Prostate gland (tissue), 2 donors: ENCODE results near the gene LAIR1. TPM values are rescaled to one million over a fixed set of nuclear protein-coding genes. Genes with fewer than 3 reads are reported as not detected.

ENCODE experiments used
- DNase-seq: peaks from one replicate; pipeline ENCODE4 v3.0.0-alpha.2; 2019; ENCODE audit warnings: low spot score
- H3K27ac ChIP-seq, 2 donors: fragments of 200-600 bp; sonication (generic); 2 replicates each; pipeline ENCODE4 v1.5.1; 2017 to 2019
- H3K27me3 ChIP-seq: fragments of 200-600 bp; sonication (generic); replicated peaks from 2 replicates; pipeline ENCODE4 v1.5.1; 2019; ENCODE audit not compliant: insufficient read depth
- H3K36me3 ChIP-seq, 2 donors: fragments of 200-600 bp; sonication (generic); 1 replicate in 1 of 2; 2 replicates in 1 of 2; pipeline versions ENCODE4 v1.5.1 to v1.8.1; 2017 to 2019
- H3K4me1 ChIP-seq: fragments of 200-600 bp; sonication (generic); replicated peaks from 2 replicates; pipeline ENCODE4 v1.5.1; 2019
- H3K4me3 ChIP-seq, 2 donors: fragments of 200-600 bp; sonication (generic); 2 replicates each; pipeline ENCODE4 v1.5.1; 2017 to 2019
- H3K9me3 ChIP-seq: fragments of 200-600 bp; sonication (generic); 2 replicates; pipeline ENCODE4 v1.5.1; 2017
- POLR2A ChIP-seq: fragments of 450-650 bp; IDR thresholded peaks from one replicate; pipeline ENCODE4 v1.6.1; 2016; ENCODE audit warnings: antibody characterized with exemption, mild to moderate bottlenecking
- POLR2AphosphoS5 ChIP-seq: sonication (generic); formaldehyde crosslinking; IDR thresholded peaks from one replicate; pipeline ENCODE4 v1.6.1; 2017; ENCODE audit warnings: antibody characterized with exemption
- WGBS: methylation state at CpG from one replicate; pipeline ENCODE4 v1.1.5; 2018; 5-methylcytosine and 5-hydroxymethylcytosine counted together
- intact Hi-C: fragments of 100-400 bp; cut with DNase I; formaldehyde crosslinking; loops from one replicate; pipeline ENCODE4 v1.14.2; 2022
- total RNA-seq, 2 donors: library from RNA; depleted of rRNA; stranded (reverse); fragments of >200 nt; gene quantifications; one replicate each; pipeline ENCODE4 v1.1.0, GENCODE V29; 2016
- TF ChIP-seq, protein P1 (sequence below), 4 experiments: fragments of 200-600 bp in 2 of 4; fragments of 450-650 bp in 2 of 4; sonication (generic) in 2 of 4; IDR thresholded peaks; 1 replicate in 3 of 4; 2 replicates in 1 of 4; pipeline ENCODE4 v1.5.1; 2016 to 2019; ENCODE audit warnings: antibody characterized with exemption in 4 of 4, mild to moderate bottlenecking in 2 of 4, moderate library complexity in 2 of 4

LAIR1 gene
- total RNA-seq, 2 donors from 2014 or later, result 7.2 to 19.7 TPM

GRCh38 chr19:54395685-54396084 is 31.0 kb upstream of the LAIR1 start:
- peaks cover 6% of the 10 kb centered on the region for H3K27me3 ChIP-seq
- intact Hi-C loops, result no loop called here
- DNase-seq, result no peak
- TF ChIP-seq, protein P1, sequence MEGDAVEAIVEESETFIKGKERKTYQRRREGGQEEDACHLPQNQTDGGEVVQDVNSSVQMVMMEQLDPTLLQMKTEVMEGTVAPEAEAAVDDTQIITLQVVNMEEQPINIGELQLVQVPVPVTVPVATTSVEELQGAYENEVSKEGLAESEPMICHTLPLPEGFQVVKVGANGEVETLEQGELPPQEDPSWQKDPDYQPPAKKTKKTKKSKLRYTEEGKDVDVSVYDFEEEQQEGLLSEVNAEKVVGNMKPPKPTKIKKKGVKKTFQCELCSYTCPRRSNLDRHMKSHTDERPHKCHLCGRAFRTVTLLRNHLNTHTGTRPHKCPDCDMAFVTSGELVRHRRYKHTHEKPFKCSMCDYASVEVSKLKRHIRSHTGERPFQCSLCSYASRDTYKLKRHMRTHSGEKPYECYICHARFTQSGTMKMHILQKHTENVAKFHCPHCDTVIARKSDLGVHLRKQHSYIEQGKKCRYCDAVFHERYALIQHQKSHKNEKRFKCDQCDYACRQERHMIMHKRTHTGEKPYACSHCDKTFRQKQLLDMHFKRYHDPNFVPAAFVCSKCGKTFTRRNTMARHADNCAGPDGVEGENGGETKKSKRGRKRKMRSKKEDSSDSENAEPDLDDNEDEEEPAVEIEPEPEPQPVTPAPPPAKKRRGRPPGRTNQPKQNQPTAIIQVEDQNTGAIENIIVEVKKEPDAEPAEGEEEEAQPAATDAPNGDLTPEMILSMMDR (IDR thresholded peaks at IDR 0.05), result no peak
- TF ChIP-seq POLR2AphosphoS5 (no peak), POLR2A (no peak)
- WGBS, result 80% methylated on average over 8 of the region's 8 CpGs
- H3K9me3 ChIP-seq, result no peaks in the 10 kb centered on the region
- H3K4me3 ChIP-seq, result no peak overlapping the region
- H3K27ac ChIP-seq, result no peak overlapping the region
- no peaks in the 10 kb centered on the region for H3K4me1 ChIP-seq
- no peaks in the 10 kb centered on the region for H3K36me3 ChIP-seq

- Histone ChIP-seq H3K36me3 (no peaks in the 10 kb centered on the region), H3K4me1 (no peaks in the 10 kb centered on the region), H3K27ac (no peak overlapping the region), H3K27me3 (peaks cover 6% of the 10 kb centered on the region), H3K9me3 (no peaks in the 10 kb centered on the region), H3K4me3 (no peak overlapping the region)
- DNase-seq, result no peak
- intact Hi-C loops, result no loop called here
- TF ChIP-seq, protein P1 (IDR thresholded peaks at IDR 0.05), result no peak
- TF ChIP-seq POLR2AphosphoS5 (no peak), POLR2A (no peak)
- 76% methylated on average over 16 of the region's 16 CpGs for WGBS
Observed at GRCh38 chr19:54393381-54393780, 28.6 kb upstream of the LAIR1 start.

- no peaks in the 10 kb centered on the region for H3K36me3 ChIP-seq
- H3K4me1 ChIP-seq, result no peaks in the 10 kb centered on the region
- no peak for DNase-seq
- intact Hi-C loops, result no loop called here
- no peak overlapping the region for H3K27ac ChIP-seq
- H3K4me3 ChIP-seq, result no peak overlapping the region
- H3K9me3 ChIP-seq, result no peaks in the 10 kb centered on the region
- H3K27me3 ChIP-seq, result peaks cover 6% of the 10 kb centered on the region
- TF ChIP-seq POLR2A (no peak), POLR2AphosphoS5 (no peak)
- TF ChIP-seq, protein P1 (IDR thresholded peaks at IDR 0.05), result no peak
- WGBS, result 64% methylated on average over 5 of the region's 5 CpGs
Observed at GRCh38 chr19:54392105-54392504, 27.4 kb upstream of the LAIR1 start.

GRCh38 chr19:54391589-54392061 is 26.9 kb upstream of the LAIR1 start:
- no peaks in the 10 kb centered on the region for H3K9me3 ChIP-seq
- H3K4me3 ChIP-seq, result no peak overlapping the region
- no peak overlapping the region for H3K27ac ChIP-seq
- no peaks in the 10 kb centered on the region for H3K4me1 ChIP-seq
- H3K36me3 ChIP-seq, result no peaks in the 10 kb centered on the region
- 14% methylated on average over 4 of the region's 4 CpGs for WGBS
- H3K27me3 ChIP-seq, result peaks cover 6% of the 10 kb centered on the region
- DNase-seq, result no peak
- TF ChIP-seq, protein P1 (IDR thresholded peaks at IDR 0.05), result no peak
- TF ChIP-seq POLR2AphosphoS5 (no peak), POLR2A (no peak)
- intact Hi-C loops, result no loop called here

DNA sequence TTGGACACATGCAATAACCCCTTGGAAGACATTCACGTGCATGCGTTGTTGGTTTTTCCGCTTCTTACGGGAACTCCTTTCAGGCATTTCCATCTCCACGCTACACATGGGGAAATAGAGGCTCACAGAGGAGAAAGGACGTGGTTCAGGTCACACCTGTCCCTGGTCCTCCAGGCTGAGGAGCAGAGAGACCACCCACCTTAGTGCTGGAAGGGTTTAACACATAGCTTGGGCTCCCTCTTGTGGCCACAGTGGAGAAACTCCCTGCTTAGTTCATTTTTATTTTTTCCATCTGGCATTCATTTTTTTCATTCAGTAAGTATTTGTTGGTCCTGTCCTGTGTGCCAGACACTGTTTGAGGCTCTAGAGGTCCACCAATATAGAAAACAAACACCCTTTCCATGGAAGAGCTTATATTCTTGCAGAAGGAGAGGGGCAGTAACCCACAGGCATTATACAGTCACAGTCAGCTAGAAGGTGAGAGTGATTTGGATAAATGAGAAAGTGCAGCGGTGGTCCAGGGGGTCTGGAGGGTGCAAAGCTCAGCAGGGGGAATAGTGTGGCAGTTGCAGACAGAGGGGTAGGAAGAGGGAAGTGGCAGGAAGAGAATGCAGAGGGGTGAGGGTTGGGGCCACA is 26.3 kb upstream of the LAIR1 start:
- intact Hi-C loops, result no loop called here
- Histone ChIP-seq H3K27me3 (peaks cover 6% of the 10 kb centered on the region), H3K4me1 (no peaks in the 10 kb centered on the region), H3K9me3 (no peaks in the 10 kb centered on the region), H3K27ac (no peak overlapping the region), H3K36me3 (no peaks in the 10 kb centered on the region), H3K4me3 (no peak overlapping the region)
- TF ChIP-seq, protein P1 (IDR thresholded peaks at IDR 0.05), result peak in 3 of 4 experiments; percentile 49 to 63 (median 55)
- no peak for TF ChIP-seq POLR2A
- no peak for TF ChIP-seq POLR2AphosphoS5
- DNase-seq, result peak; percentile 11
- 19% methylated on average over 7 of the region's 7 CpGs for WGBS
